SK-N-SH (cell line): ENCODE data around the gene ATP2B2. TPM values are rescaled to one million over a fixed set of nuclear protein-coding genes. Genes with fewer than 3 reads are reported as not detected.

Experiments
- CTCF ChIA-PET: fragments of 300-600, 350-600 bp; formaldehyde crosslinking; extraction: SDS; loops from one replicate; lab custom pipeline; 2021; lab: Yijun Ruan, JAX
- POLR2A ChIA-PET: fragments of 350-600 bp; sonication (Branson Sonifier 250); formaldehyde crosslinking; extraction: SDS; loops from one replicate; lab custom pipeline; 2020; ENCODE audit warnings: antibody characterized with exemption, inconsistent platforms; lab: Yijun Ruan, JAX
- DNase-seq: peaks from one replicate; pipeline ENCODE4 v3.0.0; 2012
- H2AFZ ChIP-seq: fragments of 200-600 bp; sonication (generic); 2 replicates; pipeline ENCODE4 v1.8.1; 2016; ENCODE audit warnings: antibody characterized with exemption, mild to moderate bottlenecking, low read depth
- H3F3A ChIP-seq: fragments of 200-600 bp; sonication (generic); replicated peaks from 2 replicates; pipeline ENCODE3; 2016; ENCODE audit warnings: antibody characterized with exemption, mild to moderate bottlenecking; ENCODE audit not compliant: insufficient read depth
- H3K27ac ChIP-seq, 2 experiments: fragments of 200-500 bp in 1 of 2; fragments of 200-600 bp in 1 of 2; sonication (Bioruptor generic) in 1 of 2; sonication (generic), shearing (Covaris generic) in 1 of 2; 2 replicates each; pipeline versions ENCODE4 v1.5.1 to v1.6.1; 2014 to 2016; ENCODE audit warnings: low read depth in 2 of 2, inconsistent platforms in 1 of 2, low read length in 1 of 2, mild to moderate bottlenecking in 1 of 2, mixed read lengths in 1 of 2
- H3K27me3 ChIP-seq: fragments of 200-600 bp; sonication (generic), shearing (Covaris generic); 2 replicates; pipeline ENCODE4 v1.6.1; 2016; ENCODE audit warnings: mixed run types; ENCODE audit not compliant: insufficient read depth
- H3K36me3 ChIP-seq, 2 experiments: fragments of 200-500 bp in 1 of 2; fragments of 200-600 bp in 1 of 2; sonication (Bioruptor generic) in 1 of 2; sonication (generic) in 1 of 2; replicated peaks in 1 of 2; 2 replicates each; pipeline versions ENCODE3 to v1.5.1; 2014 to 2016; ENCODE audit warnings: low read length in 1 of 2, mild to moderate bottlenecking in 1 of 2; ENCODE audit not compliant: insufficient read depth in 2 of 2, control insufficient read depth in 1 of 2
- H3K4me1 ChIP-seq, 2 experiments: fragments of 200-500 bp in 1 of 2; fragments of 200-600 bp in 1 of 2; sonication (Bioruptor generic) in 1 of 2; sonication (generic), shearing (Covaris generic) in 1 of 2; 2 replicates each; pipeline versions ENCODE4 v1.5.1 to v1.6.1; 2014 to 2016; ENCODE audit warnings: low read depth in 1 of 2, low read length in 1 of 2, mixed run types in 1 of 2; ENCODE audit not compliant: insufficient read depth in 2 of 2, control insufficient read depth in 1 of 2
- H3K4me2 ChIP-seq: fragments of 200-600 bp; sonication (generic), shearing (Covaris generic); 2 replicates; pipeline ENCODE4 v1.6.1; 2017; ENCODE audit warnings: mixed run types
- H3K4me3 ChIP-seq, 2 experiments: fragments of 200-500 bp in 1 of 2; fragments of 200-600 bp in 1 of 2; sonication (Bioruptor generic) in 1 of 2; sonication (generic), shearing (Covaris generic) in 1 of 2; 2 replicates each; pipeline versions ENCODE4 v1.5.1 to v1.8.1; 2014 to 2016; ENCODE audit warnings: low read depth in 2 of 2, inconsistent platforms in 1 of 2, low read length in 1 of 2, mild to moderate bottlenecking in 1 of 2, mixed read lengths in 1 of 2, moderate library complexity in 1 of 2
- H3K79me2 ChIP-seq: fragments of 200-600 bp; sonication (generic); 2 replicates; pipeline ENCODE4 v1.8.1; 2017; ENCODE audit warnings: mild to moderate bottlenecking; ENCODE audit not compliant: insufficient read depth
- H3K9ac ChIP-seq: fragments of 200-600 bp; sonication (generic); 2 replicates; pipeline ENCODE4 v1.6.1; 2017; ENCODE audit warnings: mixed run types
- H3K9me2 ChIP-seq: fragments of 200-600 bp; sonication (generic); 2 replicates; pipeline ENCODE4 v1.6.1; 2017; ENCODE audit warnings: mixed run types
- H3K9me3 ChIP-seq: fragments of 200-600 bp; sonication (generic); 2 replicates; pipeline ENCODE4 v1.6.1; 2017; ENCODE audit warnings: mixed run types, mild to moderate bottlenecking, moderate library complexity
- H4K20me1 ChIP-seq: fragments of 200-600 bp; sonication (generic); 2 replicates; pipeline ENCODE4 v1.6.1; 2017; ENCODE audit warnings: mild to moderate bottlenecking, mixed run types; ENCODE audit not compliant: insufficient read depth
- EP300 ChIP-seq, 2 experiments: IDR thresholded peaks; 2 replicates each; pipeline versions ENCODE4 v1.4.0 to v1.6.1; 2012; ENCODE audit warnings: borderline replicate concordance in 1 of 2, low read depth in 1 of 2, low read length in 1 of 2
- FOSL2 ChIP-seq: IDR thresholded peaks from 2 replicates; pipeline ENCODE4 v1.4.0; 2012; ENCODE audit warnings: low read depth, mild to moderate bottlenecking, moderate library complexity, borderline replicate concordance
- FOXM1 ChIP-seq: IDR thresholded peaks from 2 replicates; pipeline ENCODE4 v1.4.0; 2012; ENCODE audit warnings: low read depth, mild to moderate bottlenecking
- MAX ChIP-seq: IDR thresholded peaks from 2 replicates; pipeline ENCODE4 v1.4.0; 2012; ENCODE audit warnings: low read depth
- MXI1 ChIP-seq: IDR thresholded peaks from 2 replicates; pipeline ENCODE4 v1.6.1; 2012; ENCODE audit warnings: mild to moderate bottlenecking, low read depth, low read length, improper control_type of control experiment
- NFIC ChIP-seq: IDR thresholded peaks from 2 replicates; pipeline ENCODE4 v1.4.0; 2012; ENCODE audit warnings: borderline replicate concordance
- RAD21 ChIP-seq: IDR thresholded peaks from 2 replicates; pipeline ENCODE4 v1.6.1; 2012; ENCODE audit warnings: mild to moderate bottlenecking, low read length
- RCOR1 ChIP-seq: fragments of 150-350 bp; IDR thresholded peaks from 2 replicates; pipeline ENCODE4 v1.6.1; 2017; ENCODE audit warnings: antibody characterized with exemption, low read length
- TAF1 ChIP-seq: IDR thresholded peaks from 2 replicates; pipeline ENCODE4 v1.6.1; 2012; ENCODE audit warnings: low read depth, mild to moderate bottlenecking, low read length, moderate library complexity, borderline replicate concordance
- WGBS: methylation state at CpG from one replicate; pipeline ENCODE4 v1.1.6; 2017; ENCODE audit warnings: low lambda C conversion rate; 5-methylcytosine and 5-hydroxymethylcytosine counted together
- polyA plus RNA-seq, 3 experiments: library from polyadenylated mRNA; depleted of rRNA; stranded (reverse); fragments of >200 nt; gene quantifications; 2 replicates each; pipeline ENCODE4 v1.2.3, GENCODE V29; 2012
- TF ChIP-seq, protein P1 (sequence below): IDR thresholded peaks from 2 replicates; pipeline ENCODE4 v1.4.0; 2012; ENCODE audit warnings: low read depth, borderline replicate concordance

Gene ATP2B2
- polyA plus RNA-seq, 1 of the 3 experiments (the other 2 are of a cell fraction): 0.15 TPM

DNA sequence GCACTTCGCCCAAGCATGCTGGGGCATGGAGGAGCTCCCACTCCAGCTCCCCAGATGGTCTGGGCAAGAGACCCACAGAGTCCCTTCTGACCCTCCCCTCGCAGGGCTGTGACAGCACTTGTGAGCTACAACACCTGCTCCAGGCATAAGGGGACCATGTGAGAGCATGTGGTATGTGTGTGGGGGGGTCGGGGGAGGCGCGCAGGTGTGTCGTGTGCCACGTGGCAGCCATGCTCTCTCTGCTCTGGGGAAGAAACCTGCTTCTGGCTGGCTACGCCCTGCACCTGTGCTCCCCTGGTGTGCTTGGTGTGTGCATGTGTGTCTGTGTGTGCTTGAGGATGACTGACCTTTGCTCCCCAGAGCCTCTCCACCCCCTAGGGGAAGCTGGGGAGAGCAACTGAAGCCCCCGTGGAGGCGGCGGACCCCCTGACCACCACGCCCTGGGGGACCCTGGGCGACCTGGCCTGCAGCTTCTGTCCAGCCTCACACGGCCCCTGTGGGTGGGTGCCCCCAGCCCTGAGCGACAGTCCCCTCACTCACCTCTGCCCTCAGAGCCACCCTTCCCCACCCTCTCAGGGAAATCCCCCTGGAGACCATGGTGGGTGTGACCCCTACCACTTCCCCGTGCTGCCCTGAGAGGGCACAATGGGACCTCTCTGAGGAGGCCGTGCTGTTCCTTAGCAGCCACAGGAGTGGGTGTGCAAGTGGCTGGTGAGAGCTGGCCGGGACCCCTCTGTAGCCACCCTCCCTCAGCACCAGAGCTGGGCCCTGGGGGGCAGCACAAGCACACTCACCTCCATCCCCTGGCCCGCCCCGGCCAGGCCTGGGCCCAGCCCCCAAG, 167.8 kb downstream of the ATP2B2 start:
- CTCF ChIA-PET: interaction anchor here (0.6 to 11.5 kb wide), 5 partner anchors 294 to 421 kb away, joined by 3 to 166 read pairs (median 3); no protein-coding TSS in a partner anchor
- DNase-seq: no peak

DNA sequence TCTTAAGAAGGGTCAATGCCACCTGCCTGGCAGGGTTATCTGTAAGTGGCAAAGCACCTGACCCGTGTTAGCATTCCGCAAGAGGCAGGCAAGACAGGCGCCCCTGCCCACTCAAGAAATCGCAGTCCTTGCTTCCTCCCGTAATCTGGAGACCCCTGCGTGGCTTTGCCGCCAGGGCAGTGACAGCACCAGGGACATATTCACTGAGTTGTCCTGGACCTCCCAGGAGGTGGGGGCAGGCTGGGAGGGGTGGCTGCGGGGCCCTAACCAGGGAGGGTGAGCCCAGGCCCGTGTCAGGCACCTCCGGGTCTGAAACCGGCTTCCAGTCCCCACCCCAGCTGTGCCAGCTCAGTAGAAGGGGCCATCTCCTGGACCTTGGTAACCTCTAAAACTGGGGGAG, 168.6 kb downstream of the ATP2B2 start:
- no peaks in the 10 kb centered on the region for H3F3A ChIP-seq
- H3K27ac ChIP-seq: no peak overlapping the region
- DNase-seq: no peak
- no peaks in the 10 kb centered on the region for H3K36me3 ChIP-seq
- H2AFZ ChIP-seq: no peak overlapping the region
- WGBS: 51% methylated on average over 8 of the region's 11 CpGs
- H4K20me1 ChIP-seq: no peaks in the 10 kb centered on the region
- ChIA-PET CTCF (interaction anchor here (1.0 to 11.5 kb wide), 3 partner anchors 373 to 421 kb away, joined by 3 to 166 read pairs (median 4); no protein-coding TSS in a partner anchor), POLR2A (no interaction called here)
- peaks cover 20% of the 10 kb centered on the region; the same call in 1 of the 2 replicates for H3K27me3 ChIP-seq
- no peaks in the 10 kb centered on the region for H3K9me3 ChIP-seq
- H3K9me2 ChIP-seq: no peaks in the 10 kb centered on the region
- no peak overlapping the region for H3K9ac ChIP-seq
- no peak overlapping the region for H3K4me3 ChIP-seq
- TF ChIP-seq, protein P1, sequence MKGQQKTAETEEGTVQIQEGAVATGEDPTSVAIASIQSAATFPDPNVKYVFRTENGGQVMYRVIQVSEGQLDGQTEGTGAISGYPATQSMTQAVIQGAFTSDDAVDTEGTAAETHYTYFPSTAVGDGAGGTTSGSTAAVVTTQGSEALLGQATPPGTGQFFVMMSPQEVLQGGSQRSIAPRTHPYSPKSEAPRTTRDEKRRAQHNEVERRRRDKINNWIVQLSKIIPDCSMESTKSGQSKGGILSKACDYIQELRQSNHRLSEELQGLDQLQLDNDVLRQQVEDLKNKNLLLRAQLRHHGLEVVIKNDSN: no peak
- H3K79me2 ChIP-seq: no peaks in the 10 kb centered on the region
- no peak overlapping the region for H3K4me2 ChIP-seq
- H3K4me1 ChIP-seq: no peaks in the 10 kb centered on the region

More for the DNA sequence above, 167.8 kb downstream of the ATP2B2 start:
- H3K27me3 ChIP-seq: 0 out of 2 replicates have a peak, but pooled peaks cover 15% of the 10 kb centered on the region
- H3K4me3 ChIP-seq: no peak overlapping the region
- no peaks in the 10 kb centered on the region for H3K9me2 ChIP-seq
- 64% methylated on average over 6 of the region's 20 CpGs for WGBS
- POLR2A ChIA-PET: no interaction called here
- no peaks in the 10 kb centered on the region for H3F3A ChIP-seq
- H3K4me2 ChIP-seq: no peak overlapping the region
- H3K9ac ChIP-seq: no peak overlapping the region
- no peaks in the 10 kb centered on the region for H3K36me3 ChIP-seq
- no peaks in the 10 kb centered on the region for H3K79me2 ChIP-seq
- no peaks in the 10 kb centered on the region for H3K4me1 ChIP-seq
- no peaks in the 10 kb centered on the region for H3K9me3 ChIP-seq
- TF ChIP-seq EP300 (IDR thresholded peaks at IDR 0.05; ENCODE audit: borderline replicate concordance in 1 of 2, low read depth in 1 of 2, low read length in 1 of 2) (no peak), FOSL2 (no peak), RAD21 (no peak), TAF1 (no peak), NFIC (no peak), RCOR1 (no peak), FOXM1 (no peak), MXI1 (no peak), MAX (no peak)
- no peaks in the 10 kb centered on the region for H4K20me1 ChIP-seq
- H3K27ac ChIP-seq: no peak overlapping the region
- no peak overlapping the region for H2AFZ ChIP-seq
